GM13976 (cell line): ENCODE results near the gene TBC1D1.
A peak's percentile ranks its signal among the peaks of the same experiment; 100 is the strongest.

Experiments
- DNase-seq: peaks from one replicate; pipeline ENCODE4 v3.0.0; 2012; ENCODE audit warnings: low spot score
- CTCF ChIP-seq: IDR thresholded peaks from 2 replicates; pipeline ENCODE4 v1.5.1; 2012; ENCODE audit warnings: borderline replicate concordance, mild to moderate bottlenecking; ENCODE audit not compliant: insufficient read depth; ENCODE audit errors: extremely low read depth, missing control alignments, control extremely low read depth
- in situ Hi-C: fragments of 300-500 bp; cut with MboI; formaldehyde crosslinking; loops from one replicate; pipeline ENCODE4 v1.12.0; 2022; ENCODE audit warnings: low sequenced_read_pairs, mixed read lengths, inconsistent platforms; ENCODE audit not compliant: unreplicated experiment

The TBC1D1 gene

DNA sequence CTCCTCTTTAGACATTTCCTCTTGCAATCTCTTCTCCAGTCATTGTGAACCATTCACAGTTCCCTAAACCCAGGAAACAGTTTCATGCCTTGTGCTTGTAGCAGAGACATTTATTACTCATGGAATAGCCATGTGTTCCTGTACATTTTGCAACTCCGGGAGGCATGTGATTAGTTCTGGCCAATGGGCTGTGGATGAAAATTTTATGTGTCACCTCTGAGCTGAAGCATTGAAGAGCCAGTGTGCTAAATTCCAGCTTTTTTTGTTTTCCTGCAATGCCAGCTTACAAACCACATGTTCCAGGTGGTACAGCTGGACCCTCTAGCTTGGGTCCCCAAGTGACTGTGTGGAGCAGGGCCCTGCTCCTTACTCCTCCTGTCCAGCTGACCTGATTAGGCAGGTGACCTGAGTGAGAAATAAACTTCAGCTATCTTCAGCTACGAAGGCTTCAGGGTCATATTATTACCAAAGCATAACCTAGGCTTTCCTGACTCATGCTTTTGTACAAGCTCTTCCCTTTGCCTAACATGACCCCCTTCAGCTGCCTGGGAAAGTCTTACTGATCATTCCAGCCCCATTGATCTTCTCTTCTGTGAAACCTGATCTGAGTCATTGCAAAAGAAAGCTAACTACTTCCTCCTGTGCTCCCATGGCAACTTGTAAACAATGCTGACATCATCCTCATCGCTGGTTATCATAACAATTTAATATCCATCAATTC, 269.8 kb downstream of the TBC1D1 start:
- DNase-seq = peak; percentile 82
- in situ Hi-C loops = no loop called here
- no peak for TF ChIP-seq CTCF

- TF ChIP-seq CTCF = no peak
- in situ Hi-C loops = no loop called here
Observed at GRCh38 chr4:38161208-38162113, 270.6 kb downstream of the TBC1D1 start.

DNA sequence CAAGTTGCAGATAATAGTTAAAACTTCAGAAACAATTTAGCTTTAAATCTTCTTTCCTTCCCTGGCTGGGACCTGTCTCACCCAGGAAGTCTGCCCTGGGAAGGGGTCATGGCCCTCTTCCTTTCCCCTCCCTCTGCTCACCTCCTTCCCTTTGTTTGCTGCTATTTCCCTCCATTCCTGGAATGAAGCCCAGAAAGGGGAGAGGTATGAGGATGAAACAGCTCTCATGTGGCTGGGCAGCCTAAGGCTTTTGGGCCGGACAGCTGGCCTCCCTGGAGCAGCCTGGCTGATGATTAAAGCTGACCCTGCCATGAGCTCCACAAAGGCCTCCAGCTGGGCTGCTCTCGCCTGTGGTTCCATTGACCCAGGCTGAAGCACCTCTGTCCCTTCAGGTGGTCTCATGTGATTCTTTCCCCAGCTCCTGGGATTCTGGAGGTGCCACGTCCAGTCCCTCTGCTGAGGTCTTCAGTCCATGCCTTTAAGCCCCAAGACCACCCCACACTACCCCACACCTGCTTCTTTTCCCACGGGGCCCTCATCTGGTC, 271.4 kb downstream of the TBC1D1 start:
- DNase-seq = no peak
- in situ Hi-C loops = no loop called here
- no peak for TF ChIP-seq CTCF

More at GRCh38 chr4:38161208-38162113, 270.6 kb downstream of the TBC1D1 start:
- no peak for DNase-seq

DNA sequence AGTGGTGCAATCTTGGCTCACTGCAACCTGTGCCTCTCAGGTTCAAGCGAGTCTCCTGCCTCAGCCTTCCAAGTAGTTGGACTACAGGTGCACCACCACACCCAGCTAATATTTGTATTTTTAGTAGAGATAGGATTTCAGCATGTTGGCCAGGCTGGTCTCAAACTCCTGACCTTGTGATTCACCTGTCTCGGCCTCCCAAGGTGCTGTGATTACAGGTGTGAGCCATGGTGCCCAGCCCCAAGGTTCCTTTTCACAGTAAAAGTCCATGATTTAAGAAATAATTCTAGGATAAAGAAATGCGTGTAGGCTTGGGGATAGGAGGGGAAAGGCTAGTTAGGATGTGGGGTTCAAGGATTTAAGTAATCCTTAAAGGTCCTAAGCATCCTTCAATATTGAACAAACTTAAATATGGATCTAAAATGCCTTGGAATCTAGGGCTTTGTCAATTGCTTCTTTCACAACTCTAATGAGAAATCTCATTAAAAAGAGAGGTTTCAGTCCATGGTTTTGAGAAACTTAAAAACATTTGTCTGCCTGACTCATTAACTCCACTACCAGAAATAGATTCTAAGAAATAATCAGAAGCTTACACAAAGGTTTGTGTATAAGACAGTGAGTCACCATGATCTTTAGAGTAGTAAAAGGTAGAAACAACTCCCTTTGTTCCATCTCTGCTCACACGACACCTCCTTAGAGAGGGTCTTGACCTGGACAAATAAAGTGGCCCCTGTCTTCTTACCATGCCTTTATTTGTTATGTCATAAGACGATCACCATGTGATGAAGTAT, 272.5 kb downstream of the TBC1D1 start:
- no peak for TF ChIP-seq CTCF
- no peak for DNase-seq
- in situ Hi-C loops = no loop called here

- no peak for TF ChIP-seq CTCF
- in situ Hi-C loops = no loop called here
- no peak for DNase-seq
Observed at GRCh38 chr4:38164346-38164745, 273.5 kb downstream of the TBC1D1 start.

GRCh38 chr4:38166082-38166481, 275.2 kb downstream of the TBC1D1 start:
- TF ChIP-seq CTCF = no peak
- in situ Hi-C loops = no loop called here
- DNase-seq = no peak
